GM10248 (cell line): ENCODE data around the gene JADE2.

Source experiments
- CTCF ChIA-PET: fragments of 300-600 bp; sonication (Branson Sonifier 250); formaldehyde crosslinking; extraction: SDS; loops from one replicate; lab custom pipeline; 2021; ENCODE audit warnings: antibody characterized with exemption; lab: Yijun Ruan, JAX
- POLR2A ChIA-PET: fragments of 350-650 bp; sonication (Branson Sonifier 250); formaldehyde crosslinking; extraction: SDS; loops from one replicate; lab custom pipeline; 2020; ENCODE audit warnings: antibody characterized with exemption; lab: Yijun Ruan, JAX
- DNase-seq: peaks from one replicate; pipeline ENCODE4 v3.0.0; 2012; ENCODE audit errors: extremely low spot score
- TF ChIP-seq, protein P1 (sequence below): IDR thresholded peaks from 2 replicates; pipeline ENCODE4 v1.5.1; 2012; ENCODE audit warnings: mild to moderate bottlenecking, low read depth; ENCODE audit errors: extremely low read depth, missing control alignments, control extremely low read depth

JADE2 gene

DNA sequence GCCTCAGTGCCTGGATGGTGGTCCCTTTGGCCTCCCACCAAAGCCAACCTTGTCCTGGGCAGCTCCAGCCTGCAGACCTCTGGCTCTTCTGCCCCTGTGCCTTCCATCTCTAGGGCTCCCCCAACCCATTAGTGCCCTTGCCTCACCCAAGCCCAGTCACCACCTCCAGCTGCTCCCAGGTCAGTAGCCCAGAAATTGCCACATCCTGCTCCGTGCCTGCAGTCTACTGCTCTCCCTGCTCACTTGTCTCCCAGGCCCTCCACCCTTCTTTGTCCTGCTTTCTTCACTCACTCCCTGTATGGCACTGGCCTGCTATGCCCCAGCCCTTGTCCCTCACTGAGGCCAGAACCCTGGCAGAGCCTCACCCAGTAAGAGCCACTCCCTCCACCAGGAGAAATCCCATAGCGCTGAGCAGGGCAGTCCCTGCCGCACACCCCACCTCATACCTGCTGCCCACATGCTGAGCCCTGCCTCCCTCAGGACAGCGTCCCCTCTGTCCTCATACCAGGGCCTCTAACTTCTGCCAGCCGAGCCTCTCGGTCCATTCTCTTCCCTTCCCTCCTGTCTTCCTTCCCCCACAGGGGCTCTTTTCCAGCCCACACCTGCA lies 44.4 kb downstream of the JADE2 start:
- ChIA-PET POLR2A (no interaction called here), CTCF (interaction anchor here (10.2 kb wide), 1 partner anchor 19 kb away, joined by 116 read pairs; no protein-coding TSS in a partner anchor)
- TF ChIP-seq, protein P1, sequence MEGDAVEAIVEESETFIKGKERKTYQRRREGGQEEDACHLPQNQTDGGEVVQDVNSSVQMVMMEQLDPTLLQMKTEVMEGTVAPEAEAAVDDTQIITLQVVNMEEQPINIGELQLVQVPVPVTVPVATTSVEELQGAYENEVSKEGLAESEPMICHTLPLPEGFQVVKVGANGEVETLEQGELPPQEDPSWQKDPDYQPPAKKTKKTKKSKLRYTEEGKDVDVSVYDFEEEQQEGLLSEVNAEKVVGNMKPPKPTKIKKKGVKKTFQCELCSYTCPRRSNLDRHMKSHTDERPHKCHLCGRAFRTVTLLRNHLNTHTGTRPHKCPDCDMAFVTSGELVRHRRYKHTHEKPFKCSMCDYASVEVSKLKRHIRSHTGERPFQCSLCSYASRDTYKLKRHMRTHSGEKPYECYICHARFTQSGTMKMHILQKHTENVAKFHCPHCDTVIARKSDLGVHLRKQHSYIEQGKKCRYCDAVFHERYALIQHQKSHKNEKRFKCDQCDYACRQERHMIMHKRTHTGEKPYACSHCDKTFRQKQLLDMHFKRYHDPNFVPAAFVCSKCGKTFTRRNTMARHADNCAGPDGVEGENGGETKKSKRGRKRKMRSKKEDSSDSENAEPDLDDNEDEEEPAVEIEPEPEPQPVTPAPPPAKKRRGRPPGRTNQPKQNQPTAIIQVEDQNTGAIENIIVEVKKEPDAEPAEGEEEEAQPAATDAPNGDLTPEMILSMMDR = no peak
- DNase-seq = no peak

DNA sequence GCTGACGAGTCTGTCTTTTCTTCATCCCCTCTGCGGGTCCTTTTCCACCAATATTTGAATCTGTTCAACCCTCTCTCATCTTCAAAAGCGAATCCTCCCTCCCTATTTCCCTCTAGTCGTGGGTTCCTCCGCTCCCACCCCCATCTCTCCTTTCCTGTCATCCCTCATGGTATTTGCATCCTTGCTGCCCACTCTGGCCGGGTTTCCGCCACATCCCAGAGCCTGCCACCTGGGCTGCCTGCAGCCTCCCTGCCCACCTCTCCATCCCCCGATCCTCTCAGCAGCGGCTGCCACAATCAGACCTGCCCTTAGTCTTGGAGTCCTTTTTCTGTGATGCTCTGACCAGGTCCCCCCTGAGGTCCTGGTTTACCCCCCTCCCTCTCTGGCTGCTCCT lies 44.9 kb downstream of the JADE2 start:
- TF ChIP-seq, protein P1 = no peak
- POLR2A ChIA-PET = no interaction called here
- CTCF ChIA-PET = interaction anchor here (10.2 kb wide), 1 partner anchor 19 kb away, joined by 116 read pairs; no protein-coding TSS in a partner anchor

DNA sequence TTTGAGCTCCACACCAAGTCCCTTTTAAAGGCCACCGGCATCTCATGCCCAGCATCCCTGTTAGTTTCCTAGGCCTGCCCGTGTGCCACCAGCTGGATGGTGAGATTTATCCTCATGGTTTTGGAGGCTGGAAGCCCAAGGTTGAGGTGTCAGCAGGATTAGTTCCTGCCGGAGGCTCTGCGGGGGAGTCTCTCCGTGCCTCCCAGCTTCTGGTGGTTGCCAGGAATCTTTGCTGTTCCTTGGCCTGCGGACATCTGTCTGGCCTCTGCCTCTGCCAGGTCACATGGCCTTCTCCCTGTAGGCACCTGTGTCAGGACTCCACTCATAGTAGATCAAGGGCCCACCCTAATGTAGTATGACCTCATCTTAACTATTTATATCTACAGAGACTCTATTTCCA lies 45.4 kb downstream of the JADE2 start:
- TF ChIP-seq, protein P1 = no peak
- ChIA-PET CTCF (interaction anchor here (10.2 kb wide), 1 partner anchor 18 kb away, joined by 116 read pairs; no protein-coding TSS in a partner anchor), POLR2A (no interaction called here)
- DNase-seq = no peak

More for the DNA sequence above, 44.9 kb downstream of the JADE2 start:
- DNase-seq = no peak

DNA sequence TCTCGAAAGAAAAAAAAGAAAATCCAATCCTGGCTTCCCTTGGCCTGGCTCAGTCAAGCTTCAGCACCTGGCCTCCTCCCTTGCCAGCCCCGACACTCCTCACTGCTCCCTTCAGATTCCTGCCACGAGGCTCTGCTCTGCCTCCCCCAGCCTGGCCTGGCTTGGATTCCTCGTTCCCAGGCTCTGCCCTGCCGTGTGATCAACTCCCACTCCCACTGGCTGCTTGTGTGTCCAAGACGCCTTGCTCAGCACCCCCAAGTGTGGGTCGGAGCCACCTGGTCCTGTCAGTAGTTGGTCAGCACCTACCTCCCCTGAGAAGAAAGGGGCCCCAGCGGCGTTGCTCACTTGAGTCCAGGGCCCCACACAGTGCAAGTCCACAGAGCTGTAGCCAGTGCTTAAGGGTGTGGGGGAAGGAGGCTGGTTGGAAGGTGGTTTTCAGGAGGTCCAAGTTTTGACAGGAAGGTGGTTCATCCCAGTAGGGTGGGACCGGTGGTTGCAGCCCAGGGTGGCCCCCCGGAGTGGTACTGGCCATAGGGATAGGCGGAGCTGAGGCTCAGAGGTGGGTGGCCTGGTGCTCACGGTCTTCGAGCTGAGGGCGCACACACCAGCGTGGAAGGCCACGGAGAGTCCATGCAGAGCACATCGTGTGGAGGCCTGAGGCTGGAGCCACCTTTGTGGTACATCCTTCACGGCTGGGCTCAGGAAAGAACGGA lies 46.4 kb downstream of the JADE2 start:
- ChIA-PET POLR2A (no interaction called here), CTCF (interaction anchor here (1.3 to 10.2 kb wide), 2 partner anchors 17 to 268 kb away, joined by 4 to 116 read pairs; no protein-coding TSS in a partner anchor)
- TF ChIP-seq, protein P1 = no peak
- no peak for DNase-seq

DNA sequence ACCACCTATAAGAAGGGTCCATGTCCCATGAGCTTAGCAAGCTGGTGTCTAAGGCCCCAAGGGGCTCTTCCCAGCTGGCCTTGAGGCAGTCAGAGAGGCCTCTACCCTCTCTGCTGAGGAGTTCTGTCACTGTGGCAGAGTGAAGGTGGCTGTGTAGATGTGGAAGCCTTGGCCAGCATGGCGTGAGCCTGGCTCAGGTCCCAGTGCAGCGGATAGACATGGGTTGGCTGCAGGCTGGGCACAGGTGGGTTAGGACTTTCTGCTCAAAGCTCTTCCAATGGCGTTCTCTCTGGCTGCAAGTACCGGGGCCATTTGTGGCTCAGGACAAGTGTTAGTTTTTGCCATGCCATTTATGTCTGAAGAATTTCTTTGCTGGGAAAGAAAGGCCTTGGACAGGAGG lies 47.3 kb downstream of the JADE2 start:
- ChIA-PET POLR2A (interaction anchor here (0.5 kb wide), 1 partner anchor 48 kb away, joined by 6 read pairs; no protein-coding TSS in a partner anchor), CTCF (interaction anchor here (1.1 to 10.2 kb wide), 4 partner anchors 16 to 269 kb away, joined by 3 to 116 read pairs (median 4); partner anchors contain the start of gene CDKN2AIPNL)
- TF ChIP-seq, protein P1 = no peak

DNA sequence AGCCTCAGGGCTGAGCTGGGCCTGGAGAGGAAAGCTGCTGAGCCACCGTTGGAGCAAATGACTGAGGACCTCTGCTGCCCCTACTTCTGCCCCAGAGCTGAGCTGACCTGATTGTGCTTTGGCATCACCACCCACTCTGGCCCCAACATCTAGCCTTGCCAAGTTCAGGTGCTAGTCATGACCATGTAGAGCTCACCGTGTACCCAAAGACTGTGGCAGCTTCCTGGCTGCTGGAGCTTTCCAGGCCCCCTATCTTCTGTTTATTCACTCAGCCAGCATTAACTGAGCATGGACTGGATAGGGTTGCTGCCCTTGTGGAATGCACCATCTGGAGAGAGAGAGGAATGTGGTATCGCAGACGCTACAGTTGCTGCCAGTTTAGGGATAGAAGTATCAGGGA lies 49.1 kb downstream of the JADE2 start:
- TF ChIP-seq, protein P1 = no peak
- no peak for DNase-seq
- POLR2A ChIA-PET = interaction anchor here (1.1 kb wide), 1 partner anchor 19 kb away, joined by 3 read pairs; no protein-coding TSS in a partner anchor
- CTCF ChIA-PET = interaction anchor here (1.1 to 10.2 kb wide), 3 partner anchors 15 to 391 kb away, joined by 3 to 116 read pairs (median 4); no protein-coding TSS in a partner anchor

More for the DNA sequence above, 47.3 kb downstream of the JADE2 start:
- no peak for DNase-seq
